ENCODE results near the gene SALL3.

SALL3 gene

GRCh38 chr18:79008356-79008940 is 28.8 kb downstream of the SALL3 start:
- DNase-seq: no peak

DNA sequence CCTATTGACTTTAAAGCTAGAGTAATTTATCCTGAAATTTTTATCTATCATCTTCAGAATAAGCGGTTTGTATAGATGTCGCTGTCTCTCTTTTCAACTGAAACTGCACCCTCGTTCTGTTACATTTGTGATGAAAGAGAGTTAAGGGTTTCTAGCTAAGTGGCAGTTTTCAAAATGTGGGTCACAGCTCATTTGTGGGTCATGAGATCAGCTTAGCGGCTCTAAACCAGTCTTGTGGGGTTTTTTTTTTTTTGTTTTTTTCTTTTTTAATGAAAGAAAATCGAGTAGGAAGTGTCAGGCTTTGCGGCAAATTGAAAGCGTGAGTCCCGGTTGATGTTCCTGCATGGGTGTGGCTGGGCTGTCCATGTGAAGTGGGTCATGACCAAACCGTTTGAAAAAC is 31.2 kb downstream of the SALL3 start:
- DNase-seq: no peak

GRCh38 chr18:79011300-79011870 is 31.8 kb downstream of the SALL3 start:
- DNase-seq: no peak

- no peak for DNase-seq
Measured at GRCh38 chr18:79013869-79014268, 34.3 kb downstream of the SALL3 start.

DNA sequence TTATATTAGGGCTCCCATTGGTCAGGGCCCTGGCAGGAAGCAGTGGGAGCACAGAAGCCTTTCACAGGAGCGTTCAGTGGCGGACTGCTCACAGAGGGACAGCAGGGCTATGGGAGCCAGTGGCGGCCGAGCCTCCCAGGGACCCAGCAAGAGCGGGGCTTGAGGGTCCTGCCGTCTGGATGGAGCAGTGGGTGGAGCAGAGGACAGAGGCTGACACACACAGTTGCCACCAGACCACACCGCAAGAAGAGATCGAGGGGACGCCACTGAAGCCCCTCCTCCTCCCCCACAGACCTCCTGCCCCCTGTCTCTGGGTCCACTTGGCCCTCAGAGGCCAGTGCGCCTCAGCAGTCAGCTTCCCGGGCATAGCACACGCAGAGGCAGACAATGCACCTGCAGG is 39.3 kb downstream of the SALL3 start:
- DNase-seq: no peak

- DNase-seq: no peak
Measured at GRCh38 chr18:79019881-79020280, 40.3 kb downstream of the SALL3 start.

GRCh38 chr18:79022603-79023002 is 43.0 kb downstream of the SALL3 start:
- no peak for DNase-seq

- DNase-seq: no peak
Measured at GRCh38 chr18:79026491-79026890, 46.9 kb downstream of the SALL3 start.

- DNase-seq: no peak
Measured at GRCh38 chr18:79030680-79031079, 51.1 kb downstream of the SALL3 start.

DNA sequence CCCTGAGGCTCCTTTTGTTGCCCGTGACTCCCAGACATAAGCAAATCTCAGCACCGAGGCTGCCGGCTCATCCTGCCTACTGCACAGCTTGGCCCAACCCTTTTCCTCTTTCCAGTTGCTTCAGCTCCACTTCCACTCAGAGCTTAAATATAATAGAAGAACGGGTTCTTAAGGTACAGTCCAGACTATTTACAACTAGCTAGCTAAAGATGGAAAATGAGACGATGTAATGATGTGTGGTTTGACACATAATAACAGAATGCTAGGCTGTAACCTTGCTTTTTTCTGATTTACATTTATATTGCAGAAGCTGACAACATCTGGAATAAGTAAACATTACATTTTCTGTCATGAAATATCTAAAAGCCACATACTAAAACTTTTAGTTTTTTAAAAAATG is 62.7 kb downstream of the SALL3 start:
- no peak for DNase-seq

- no peak for DNase-seq
Measured at GRCh38 chr18:79043288-79043687, 63.7 kb downstream of the SALL3 start.

DNA sequence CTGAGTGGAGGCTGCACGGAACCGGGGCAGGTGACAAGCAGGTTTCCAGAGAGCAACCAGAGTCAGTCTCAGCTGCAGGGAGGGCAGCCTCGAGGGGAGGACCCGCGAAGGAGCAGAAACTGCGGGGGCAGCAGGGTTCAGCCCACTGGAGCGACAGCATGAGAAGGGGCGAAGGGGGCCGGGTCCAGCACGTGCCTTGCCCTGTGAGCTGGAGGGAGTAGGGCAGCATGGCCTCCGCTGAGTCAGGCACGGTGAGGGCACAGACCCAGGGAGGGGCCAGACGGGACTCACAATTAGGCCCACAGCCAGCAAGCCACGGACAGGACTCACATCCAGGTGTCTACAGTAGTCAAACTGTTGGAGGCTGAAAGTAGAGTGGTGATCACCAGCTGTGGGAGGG is 66.9 kb downstream of the SALL3 start:
- DNase-seq: no peak

DNA sequence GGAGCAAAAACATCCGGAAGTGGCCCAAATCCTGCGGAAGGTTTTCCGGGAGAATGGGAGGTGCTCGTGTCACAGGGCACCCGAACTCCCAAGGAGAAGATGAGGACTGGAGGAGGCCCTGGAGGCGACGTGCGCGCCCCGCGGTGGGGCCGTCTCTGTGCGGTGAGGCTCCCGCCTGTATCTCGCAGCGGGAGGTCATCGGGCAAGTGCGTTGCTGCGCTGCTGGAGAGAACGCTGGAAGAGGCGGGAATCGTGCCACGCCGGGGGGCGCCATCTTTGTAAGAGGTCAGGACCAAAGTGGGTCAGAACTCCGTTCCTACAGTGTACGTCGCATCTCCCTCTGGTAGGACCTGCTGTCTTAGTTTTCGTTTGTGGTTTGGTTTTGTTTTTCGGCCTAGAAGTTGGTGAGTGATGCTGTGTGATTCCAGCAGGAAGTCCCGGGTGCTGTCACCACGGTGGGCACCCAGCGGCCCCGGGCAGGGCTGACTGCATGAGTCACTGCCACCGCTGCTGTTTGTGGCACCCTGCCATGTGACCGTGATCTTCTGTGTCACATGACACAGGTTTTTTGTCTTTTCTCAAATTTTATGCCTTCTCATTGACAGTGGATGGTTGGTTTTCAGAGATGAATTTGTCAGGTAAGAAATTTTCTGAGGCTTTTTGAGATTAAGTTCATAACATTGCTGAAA is 68.1 kb downstream of the SALL3 start:
- DNase-seq: no peak

GRCh38 chr18:79048245-79048632 is 68.6 kb downstream of the SALL3 start:
- no peak for DNase-seq

DNA sequence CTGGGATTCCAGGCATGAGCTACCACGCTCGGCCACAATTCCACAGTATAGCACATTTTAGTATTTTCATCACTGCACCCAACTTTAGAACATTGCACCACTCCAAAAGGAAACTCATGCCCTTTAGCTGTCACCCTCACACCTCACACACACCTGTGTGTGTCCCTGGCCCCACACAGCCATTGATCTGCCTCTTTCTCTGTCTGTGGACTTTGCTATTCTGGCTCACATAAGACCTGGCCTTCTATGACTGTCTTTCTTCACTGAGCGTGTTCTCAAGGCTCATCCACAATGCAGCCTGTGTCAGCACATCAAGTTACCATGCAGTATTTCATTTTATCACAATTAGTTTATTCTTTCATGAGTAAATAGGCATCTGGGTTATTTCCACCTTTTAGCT is 69.9 kb downstream of the SALL3 start:
- no peak for DNase-seq

Data from stimulated activated CD4-positive, alpha-beta T cell treated with anti-CD3 and anti-CD28 coated beads, Interleukin-4, amount 100 ng/mL, for 24 hours (primary cell).